NAMALWA (cell line): ENCODE data around the gene CCNY.

Experiments
- DNase-seq: peaks from one replicate; pipeline ENCODE4 v3.0.0-alpha.2; 2015; ENCODE audit warnings: low spot score

Gene CCNY

GRCh38 chr10:35486297-35486990 lies 150.1 kb downstream of the CCNY start:
- no peak for DNase-seq

GRCh38 chr10:35487336-35488034 lies 151.2 kb downstream of the CCNY start:
- no peak for DNase-seq

GRCh38 chr10:35488228-35488627 lies 151.9 kb downstream of the CCNY start:
- DNase-seq, result no peak

GRCh38 chr10:35492386-35493195 lies 156.3 kb downstream of the CCNY start:
- DNase-seq, result no peak

- no peak for DNase-seq
Observed at GRCh38 chr10:35493196-35494118, 157.1 kb downstream of the CCNY start.

GRCh38 chr10:35495521-35496119 lies 159.3 kb downstream of the CCNY start:
- peak; percentile 22 for DNase-seq

GRCh38 chr10:35497909-35498308 lies 161.6 kb downstream of the CCNY start:
- no peak for DNase-seq

GRCh38 chr10:35498693-35499092 lies 162.4 kb downstream of the CCNY start:
- no peak for DNase-seq

- no peak for DNase-seq
Observed at GRCh38 chr10:35501923-35502322, 165.6 kb downstream of the CCNY start.

GRCh38 chr10:35502692-35503091 lies 166.4 kb downstream of the CCNY start:
- no peak for DNase-seq

- no peak for DNase-seq
Observed at GRCh38 chr10:35503578-35503977, 167.3 kb downstream of the CCNY start.

- DNase-seq, result no peak
Observed at GRCh38 chr10:35504132-35504531, 167.8 kb downstream of the CCNY start.

GRCh38 chr10:35505241-35505873 lies 169.0 kb downstream of the CCNY start:
- DNase-seq, result no peak

GRCh38 chr10:35506741-35507140 lies 170.4 kb downstream of the CCNY start:
- no peak for DNase-seq

GRCh38 chr10:35507519-35508109 lies 171.3 kb downstream of the CCNY start:
- DNase-seq, result no peak

GRCh38 chr10:35508647-35509046 lies 172.3 kb downstream of the CCNY start:
- no peak for DNase-seq

- DNase-seq, result no peak
Observed at GRCh38 chr10:35510891-35511290, 174.6 kb downstream of the CCNY start.

GRCh38 chr10:35511647-35512046 lies 175.3 kb downstream of the CCNY start:
- no peak for DNase-seq

- no peak for DNase-seq
Observed at GRCh38 chr10:35516102-35516670, 179.9 kb downstream of the CCNY start.
